ENCODE results near the gene EAPP. TPM values are rescaled to one million over a fixed set of nuclear protein-coding genes. Genes with fewer than 3 reads are reported as not detected.
"Not testable (repeated sequence)": the region's sequence is repeated elsewhere in the genome, so short reads cannot be mapped to it uniquely, and the experiment has no call there.

The EAPP gene
- total RNA-seq, 1 donor from 2014 or later, result 34.6 TPM

DNA sequence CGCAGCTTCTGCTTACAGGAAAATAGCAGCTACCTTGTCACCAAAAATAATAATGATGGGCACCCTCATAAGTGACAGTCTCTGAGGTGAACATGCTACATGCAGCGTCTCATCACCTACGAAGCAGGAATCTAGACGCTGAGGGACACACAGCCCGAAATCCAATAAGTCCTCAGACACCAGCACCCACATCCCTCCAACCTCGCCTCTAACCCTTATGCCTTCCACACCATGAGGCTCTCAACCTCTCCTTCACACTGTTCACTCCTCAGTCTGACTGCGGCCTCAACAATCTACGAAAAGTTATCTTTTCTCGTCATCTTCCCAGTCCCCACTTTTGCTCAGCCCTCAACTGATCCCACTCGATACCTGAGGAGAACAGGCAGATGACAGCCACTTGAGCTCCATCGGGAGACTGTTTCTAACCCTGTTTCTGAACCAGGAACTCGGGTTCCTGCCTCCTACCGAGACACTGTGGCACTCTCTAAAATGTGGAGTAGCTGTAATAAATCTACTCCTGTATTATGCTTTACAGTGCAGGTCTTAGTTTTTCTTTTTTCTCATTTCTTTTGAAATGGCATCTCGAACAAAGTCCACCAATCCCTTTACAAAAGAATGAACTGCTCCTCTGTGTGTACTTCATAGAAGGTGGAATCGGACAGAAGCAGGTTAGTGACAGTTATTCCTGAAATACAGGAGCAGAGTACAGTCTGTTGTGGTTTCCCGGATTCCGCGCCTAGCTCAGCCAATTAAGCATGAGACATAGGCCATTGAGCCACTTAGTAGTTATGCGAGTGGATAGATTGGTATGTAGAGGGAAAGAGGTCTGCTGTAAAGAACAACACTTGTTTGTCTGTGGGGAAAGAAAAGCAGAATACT is 919 bp upstream of the EAPP start:
- intact Hi-C loops (cut with DNase I); DNase-seq (ENCODE audit: low spot score): not testable (repeated sequence)
- ATAC-seq, result peak; percentile 6

DNA sequence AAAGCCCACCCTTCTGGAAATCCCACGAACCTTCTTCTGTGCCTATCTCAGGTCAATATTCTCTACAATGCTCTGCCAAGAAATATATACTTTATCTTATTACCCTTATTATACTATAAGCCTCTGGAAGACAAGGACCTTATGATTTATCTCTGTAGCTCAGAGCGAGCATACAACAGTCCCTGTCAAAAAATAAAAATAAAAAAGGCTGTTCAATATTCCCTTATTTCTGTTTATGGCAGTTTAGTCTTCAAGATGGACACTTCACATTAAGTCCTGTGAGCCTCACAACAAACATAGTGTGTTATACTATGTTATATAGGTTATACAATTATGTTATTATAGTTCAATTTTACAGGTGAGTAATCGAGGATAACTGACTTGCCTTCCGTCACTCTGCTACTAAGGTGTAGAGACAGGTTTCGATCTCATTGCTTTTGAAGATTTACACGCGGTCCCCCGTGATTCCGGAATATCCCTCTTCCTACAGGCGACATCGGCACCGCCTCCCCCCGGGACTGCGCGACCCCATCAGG is 562 bp downstream of the EAPP start:
- ATAC-seq, result no peak
- intact Hi-C loops (cut with DNase I), result no loop called here
- DNase-seq (ENCODE audit: low spot score), result no peak

- DNase-seq (ENCODE audit: low spot score); intact Hi-C loops (cut with DNase I); ATAC-seq: not testable (repeated sequence)
These were observed 1.4 kb downstream of the EAPP start for GRCh38 chr14:34538096-34538495.

- ATAC-seq (no peak), DNase-seq (ENCODE audit: low spot score) (no peak)
- intact Hi-C loops (cut with DNase I), result no loop called here
These were observed 1.9 kb downstream of the EAPP start for GRCh38 chr14:34537677-34538009.

DNA sequence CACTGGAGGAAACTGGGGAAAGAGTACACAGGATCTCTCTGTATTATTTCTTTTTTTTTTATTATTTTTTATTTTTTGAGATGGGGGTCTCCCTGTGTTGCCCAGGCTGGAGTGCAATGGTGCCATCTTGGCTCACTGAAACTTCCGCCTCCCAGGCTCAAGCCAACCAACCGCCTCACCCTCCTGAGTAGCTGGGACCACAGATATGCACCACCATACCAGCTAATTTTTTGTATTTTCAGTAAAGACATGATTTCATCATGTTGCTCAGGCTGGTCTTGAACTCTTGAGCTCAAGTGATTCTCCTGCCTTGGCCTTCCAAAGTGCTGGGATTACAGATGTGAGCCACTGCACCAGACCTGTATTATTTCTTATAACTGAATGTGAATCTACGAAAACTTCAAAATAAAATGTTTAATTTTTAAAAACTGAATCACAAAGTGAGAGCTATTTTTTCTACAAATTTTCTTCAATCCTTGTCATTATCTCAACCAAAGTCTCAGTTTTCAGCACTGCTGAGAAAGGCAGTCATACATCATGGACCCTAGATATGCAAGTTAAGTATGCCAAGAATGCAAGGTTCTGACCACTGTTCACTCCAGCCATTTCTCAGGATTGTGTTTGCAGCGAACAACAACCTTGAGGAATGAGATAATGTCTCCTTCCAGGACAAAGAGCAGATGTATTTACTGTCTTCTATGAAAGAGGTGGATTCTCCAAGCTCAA is 2.4 kb downstream of the EAPP start:
- DNase-seq (ENCODE audit: low spot score) (no peak), ATAC-seq (no peak)
- intact Hi-C loops (cut with DNase I), result no loop called here

DNA sequence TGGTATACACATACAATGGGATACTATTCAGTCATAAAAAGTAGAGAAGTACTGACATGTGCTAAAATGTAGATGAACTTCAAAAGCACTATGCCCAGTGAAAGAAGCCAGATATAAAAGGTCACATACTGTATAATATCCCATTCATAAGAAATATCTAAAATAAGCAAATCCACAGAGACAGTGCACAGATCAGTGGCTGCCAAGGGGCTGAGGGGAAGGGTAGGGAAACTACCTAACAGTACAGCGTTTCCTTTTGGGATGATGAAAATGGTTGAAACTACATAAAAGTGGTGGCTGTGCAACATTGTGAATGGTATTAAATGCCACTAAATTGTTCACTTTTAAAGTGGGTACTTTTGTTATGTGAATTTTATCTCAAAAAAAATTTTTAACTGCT is 11.9 kb downstream of the EAPP start:
- intact Hi-C loops (cut with DNase I), result no loop called here
- ATAC-seq (no peak), DNase-seq (ENCODE audit: low spot score) (no peak)

GRCh38 chr14:34524216-34524615 is 15.3 kb downstream of the EAPP start:
- intact Hi-C loops (cut with DNase I); DNase-seq (ENCODE audit: low spot score); ATAC-seq: not testable (repeated sequence)

DNA sequence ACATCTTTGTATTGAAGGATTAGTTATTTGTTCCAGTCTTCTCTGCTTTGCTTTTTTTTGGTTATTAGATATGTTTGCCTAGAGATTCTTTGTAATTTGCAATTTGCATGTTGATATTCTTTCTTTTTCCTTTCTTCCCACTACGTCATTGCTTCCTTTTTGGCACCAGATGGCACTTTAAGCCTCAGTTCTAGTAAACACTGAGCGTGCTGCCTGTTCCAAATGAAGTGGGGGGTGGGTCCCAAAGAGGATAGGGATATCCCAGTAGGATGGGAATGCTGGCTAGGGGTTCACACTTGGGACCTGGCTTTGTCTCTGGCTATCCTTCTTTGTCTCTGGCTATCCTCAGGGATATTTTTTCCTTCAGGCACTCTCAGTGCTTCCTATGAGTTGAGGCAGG is 17.0 kb downstream of the EAPP start:
- intact Hi-C loops (cut with DNase I), result no loop called here
- DNase-seq (ENCODE audit: low spot score), result no peak
- ATAC-seq, result no peak

- DNase-seq (ENCODE audit: low spot score); intact Hi-C loops (cut with DNase I); ATAC-seq: not testable (repeated sequence)
These were observed 18.4 kb downstream of the EAPP start for GRCh38 chr14:34521071-34521470.

GRCh38 chr14:34520304-34520970 is 19.1 kb downstream of the EAPP start:
- DNase-seq (ENCODE audit: low spot score); intact Hi-C loops (cut with DNase I); ATAC-seq: not testable (repeated sequence)

- DNase-seq (ENCODE audit: low spot score) (no peak), ATAC-seq (no peak)
- intact Hi-C loops (cut with DNase I), result no loop called here
These were observed 31.6 kb downstream of the EAPP start for GRCh38 chr14:34507884-34508283.

- no peak for ATAC-seq
- intact Hi-C loops (cut with DNase I), result no loop called here
- no peak for DNase-seq (ENCODE audit: low spot score)
These were observed 32.0 kb downstream of the EAPP start for GRCh38 chr14:34507459-34507858.

DNA sequence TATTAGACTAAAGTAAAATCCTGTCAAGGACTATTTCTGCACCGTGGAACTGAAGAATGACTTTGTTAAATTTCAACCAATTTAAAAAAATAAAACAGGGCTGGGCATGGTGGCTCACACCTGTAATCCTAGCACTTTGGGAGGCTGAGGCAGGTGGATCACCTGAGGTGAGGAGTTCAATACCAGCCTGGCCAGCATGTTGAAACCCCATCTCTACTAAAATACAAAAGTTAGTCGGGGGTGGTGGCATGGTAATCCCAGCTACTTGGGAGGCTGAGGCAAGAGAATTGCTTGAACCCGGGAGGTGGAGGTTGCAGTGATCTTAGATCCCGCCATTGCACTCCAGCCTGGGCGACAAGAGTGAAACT is 34.4 kb downstream of the EAPP start:
- intact Hi-C loops (cut with DNase I); ATAC-seq; DNase-seq (ENCODE audit: low spot score): not testable (repeated sequence)

DNA sequence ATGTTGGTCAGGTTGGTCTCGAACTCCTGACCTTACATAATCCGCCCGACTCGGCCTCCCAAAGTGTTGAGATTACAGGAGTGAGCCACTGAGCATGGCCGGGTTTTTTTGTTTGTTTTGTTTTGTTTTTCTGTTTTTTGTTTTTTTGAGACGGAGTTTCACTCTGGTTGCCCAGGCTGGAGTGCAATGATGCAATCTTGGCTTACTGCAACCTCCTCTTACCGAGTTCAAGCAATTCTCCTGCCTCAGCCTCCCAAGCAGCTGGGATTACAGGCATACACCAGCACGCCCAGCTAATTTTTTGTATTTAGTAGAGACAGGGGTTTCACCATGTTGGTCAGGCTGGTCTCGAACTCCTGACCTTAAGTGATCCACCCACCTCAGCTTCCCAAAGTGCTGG is 35.5 kb downstream of the EAPP start:
- ATAC-seq; intact Hi-C loops (cut with DNase I): not testable (repeated sequence)

GRCh38 chr14:34502545-34503225 is 36.8 kb downstream of the EAPP start:
- ATAC-seq (no peak), DNase-seq (ENCODE audit: low spot score) (peak; percentile 2)
- intact Hi-C loops (cut with DNase I), result no loop called here

More for the DNA sequence above, 35.5 kb downstream of the EAPP start:
- DNase-seq (ENCODE audit: low spot score), result not testable (repeated sequence)

- ATAC-seq (no peak), DNase-seq (ENCODE audit: low spot score) (no peak)
- intact Hi-C loops (cut with DNase I), result no loop called here
These were observed 37.5 kb downstream of the EAPP start for GRCh38 chr14:34502001-34502400.

GRCh38 chr14:34501004-34501580 is 38.4 kb downstream of the EAPP start:
- intact Hi-C loops (cut with DNase I), result no loop called here
- ATAC-seq (no peak), DNase-seq (ENCODE audit: low spot score) (peak; percentile 28)

DNA sequence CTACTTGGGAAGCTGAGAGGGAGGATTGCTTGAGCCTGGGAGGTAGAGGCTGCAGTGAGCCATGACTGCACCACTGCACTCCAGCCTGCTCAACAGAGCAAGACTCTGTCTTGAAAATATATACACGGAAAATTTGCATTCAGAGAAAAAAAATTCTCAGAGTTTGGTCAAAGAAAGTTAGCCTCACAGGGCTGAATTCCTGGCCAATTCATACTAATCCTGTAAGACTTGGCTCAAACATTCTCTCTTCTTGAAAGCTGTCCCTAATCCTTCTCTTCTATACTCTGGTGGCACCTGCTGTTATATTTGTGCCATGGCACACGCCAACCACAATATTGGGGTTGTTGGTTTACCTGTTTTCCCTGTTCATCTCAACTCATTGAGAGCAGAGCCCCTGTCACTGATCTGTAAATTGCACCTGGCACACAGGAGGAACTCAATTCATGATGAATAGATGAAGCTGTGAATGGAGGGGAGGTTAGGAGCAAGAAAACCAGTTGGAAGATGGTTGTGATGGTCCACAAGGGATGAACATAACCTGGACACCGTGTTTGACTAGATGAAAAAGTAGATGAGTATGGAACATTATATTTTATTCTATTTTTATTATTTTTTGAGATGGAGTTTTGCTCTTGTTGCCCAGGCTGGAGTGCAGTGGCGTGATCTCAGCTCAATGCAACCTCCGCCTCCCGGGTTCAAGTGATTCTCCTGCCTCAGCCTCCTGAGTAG is 40.7 kb downstream of the EAPP start:
- no peak for DNase-seq (ENCODE audit: low spot score)
- intact Hi-C loops (cut with DNase I), result no loop called here
- ATAC-seq, result no peak
